ENCODE data around the gene INO80E.

INO80E gene

GRCh38 chr16:29975811-29976511, 20.1 kb upstream of the INO80E start:
- DNase-seq (ENCODE audit: low read depth, low spot score): no peak

DNA sequence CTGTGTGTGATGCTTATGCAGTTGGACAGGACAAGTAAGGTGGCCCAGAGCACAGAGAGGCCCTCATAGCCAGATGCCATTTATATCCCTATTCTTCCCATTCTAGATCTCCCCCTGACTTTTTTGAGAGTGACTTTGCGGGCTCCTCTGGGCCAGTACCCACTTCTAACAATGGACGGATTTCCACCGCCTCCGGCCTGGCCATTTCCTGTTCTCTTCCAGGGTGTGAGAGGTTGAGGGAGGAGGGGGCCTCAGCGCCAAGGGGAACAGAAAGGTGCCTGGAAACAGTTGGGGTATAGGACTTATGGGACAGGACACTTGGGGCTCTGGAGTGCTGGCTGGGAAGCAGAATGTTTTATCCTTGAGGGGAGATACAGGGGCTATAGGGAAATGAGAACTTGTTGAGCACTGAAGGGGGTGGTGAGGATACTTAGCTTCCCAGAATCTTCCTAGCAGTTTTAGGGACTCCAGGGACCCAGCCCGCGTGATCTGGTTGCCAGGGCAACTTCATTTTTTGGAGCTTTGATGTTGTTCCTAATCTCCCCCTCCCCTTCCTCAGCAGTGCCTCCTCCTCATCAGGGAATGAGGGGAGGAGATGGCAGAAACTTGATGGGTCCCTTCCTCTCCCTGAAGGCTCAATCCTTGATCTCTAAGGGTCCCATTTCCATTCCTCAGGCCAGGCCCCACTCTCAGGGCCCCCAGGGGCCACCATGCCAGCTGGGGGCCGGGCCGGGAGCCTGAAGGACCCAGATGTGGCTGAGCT, 18.8 kb upstream of the INO80E start:
- no peak for DNase-seq (ENCODE audit: low read depth, low spot score)

- DNase-seq (ENCODE audit: low read depth, low spot score): no peak
Measured at GRCh38 chr16:29978081-29978480, 18.0 kb upstream of the INO80E start.

DNA sequence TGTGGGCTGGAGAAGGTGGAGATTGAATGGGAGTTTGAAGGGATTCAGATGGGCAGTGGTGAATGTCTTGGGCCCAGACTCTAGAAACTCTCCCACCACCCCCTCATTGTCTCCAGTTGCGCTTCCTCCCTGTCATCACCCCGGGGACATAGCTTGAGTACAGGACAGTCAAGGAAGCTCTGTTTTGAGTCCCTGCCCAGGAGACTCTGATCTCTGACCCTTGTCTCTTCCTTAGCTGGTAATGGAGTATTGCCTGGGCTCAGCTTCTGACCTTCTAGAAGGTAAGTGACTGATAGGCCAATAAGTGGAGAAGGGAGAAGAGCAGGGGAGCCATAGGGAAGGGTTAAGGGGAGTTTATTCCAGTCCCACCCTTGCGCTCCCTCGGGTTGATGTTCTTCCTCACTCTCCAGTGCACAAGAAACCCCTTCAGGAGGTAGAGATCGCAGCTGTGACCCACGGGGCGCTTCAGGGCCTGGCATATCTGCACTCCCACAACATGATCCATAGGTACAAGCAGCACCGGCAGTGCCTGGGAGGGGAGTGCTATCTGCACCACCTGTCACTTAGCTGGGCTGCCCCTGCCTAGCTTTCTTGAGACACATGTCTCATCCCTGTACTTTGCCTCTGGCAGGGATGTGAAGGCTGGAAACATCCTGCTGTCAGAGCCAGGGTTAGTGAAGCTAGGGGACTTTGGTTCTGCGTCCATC, 17.3 kb upstream of the INO80E start:
- no peak for DNase-seq (ENCODE audit: low read depth, low spot score)

- no peak for DNase-seq (ENCODE audit: low read depth, low spot score)
Measured at GRCh38 chr16:29982560-29983419, 13.3 kb upstream of the INO80E start.

- no peak for DNase-seq (ENCODE audit: low read depth, low spot score)
Measured at GRCh38 chr16:29983420-29984136, 12.5 kb upstream of the INO80E start.

DNA sequence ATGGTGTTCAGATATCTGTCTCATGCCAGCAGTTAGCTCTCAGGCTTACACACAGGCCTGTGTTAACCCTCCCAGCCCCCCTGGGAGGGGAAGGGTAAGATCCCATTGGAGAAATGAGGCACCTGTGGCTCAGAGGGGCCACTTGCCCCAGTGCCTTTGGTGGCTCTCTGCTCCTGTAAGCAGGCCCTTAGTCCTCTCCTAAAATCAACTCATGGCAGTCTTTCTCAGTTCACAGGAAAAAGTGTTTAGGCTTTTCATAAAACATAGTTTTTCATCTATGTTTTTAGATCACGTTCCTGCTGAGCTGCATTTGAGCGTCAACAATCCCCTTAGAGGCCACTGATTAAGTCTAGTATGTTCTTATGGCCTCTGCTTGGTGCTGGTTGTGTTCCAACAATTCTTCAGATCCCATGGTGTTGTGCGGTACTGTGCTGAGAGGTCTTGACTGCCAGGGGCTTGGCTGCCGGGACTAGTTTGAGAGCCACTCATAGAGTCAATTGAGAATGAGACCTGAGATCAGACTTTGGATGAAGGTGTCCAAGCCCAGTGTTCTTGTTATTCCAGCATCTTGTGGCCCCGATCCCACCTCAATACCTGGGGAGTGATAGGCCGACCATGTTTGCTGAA, 11.8 kb upstream of the INO80E start:
- DNase-seq (ENCODE audit: low read depth, low spot score): no peak

- DNase-seq (ENCODE audit: low read depth, low spot score): no peak
Measured at GRCh38 chr16:29984764-29985147, 11.3 kb upstream of the INO80E start.

- no peak for DNase-seq (ENCODE audit: low read depth, low spot score)
Measured at GRCh38 chr16:29985271-29985811, 10.7 kb upstream of the INO80E start.

DNA sequence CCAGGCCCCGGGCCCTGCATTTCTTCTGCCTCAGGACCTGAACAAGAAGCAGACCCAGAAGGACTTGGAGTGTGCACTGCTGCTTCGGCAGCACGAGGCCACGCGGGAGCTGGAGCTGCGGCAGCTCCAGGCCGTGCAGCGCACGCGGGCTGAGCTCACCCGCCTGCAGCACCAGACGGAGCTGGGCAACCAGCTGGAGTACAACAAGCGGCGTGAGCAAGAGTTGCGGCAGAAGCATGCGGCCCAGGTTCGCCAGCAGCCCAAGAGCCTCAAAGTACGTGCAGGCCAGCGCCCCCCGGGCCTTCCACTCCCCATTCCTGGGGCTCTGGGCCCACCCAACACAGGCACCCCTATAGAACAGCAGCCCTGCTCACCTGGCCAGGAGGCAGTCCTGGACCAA, 9.8 kb upstream of the INO80E start:
- DNase-seq (ENCODE audit: low read depth, low spot score): no peak

DNA sequence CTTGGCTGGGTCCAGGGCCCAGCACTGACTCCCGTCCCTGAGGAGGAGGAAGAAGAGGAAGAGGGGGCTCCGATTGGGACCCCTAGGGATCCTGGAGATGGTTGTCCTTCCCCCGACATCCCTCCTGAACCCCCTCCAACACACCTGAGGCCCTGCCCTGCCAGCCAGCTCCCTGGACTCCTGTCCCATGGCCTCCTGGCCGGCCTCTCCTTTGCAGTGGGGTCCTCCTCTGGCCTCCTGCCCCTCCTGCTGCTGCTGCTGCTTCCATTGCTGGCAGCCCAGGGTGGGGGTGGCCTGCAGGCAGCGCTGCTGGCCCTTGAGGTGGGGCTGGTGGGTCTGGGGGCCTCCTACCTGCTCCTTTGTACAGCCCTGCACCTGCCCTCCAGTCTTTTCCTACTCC, 9.1 kb upstream of the INO80E start:
- DNase-seq (ENCODE audit: low read depth, low spot score): no peak

- DNase-seq (ENCODE audit: low read depth, low spot score): no peak
Measured at GRCh38 chr16:29987371-29988085, 8.5 kb upstream of the INO80E start.

GRCh38 chr16:29988346-29989075, 7.5 kb upstream of the INO80E start:
- DNase-seq (ENCODE audit: low read depth, low spot score): no peak

DNA sequence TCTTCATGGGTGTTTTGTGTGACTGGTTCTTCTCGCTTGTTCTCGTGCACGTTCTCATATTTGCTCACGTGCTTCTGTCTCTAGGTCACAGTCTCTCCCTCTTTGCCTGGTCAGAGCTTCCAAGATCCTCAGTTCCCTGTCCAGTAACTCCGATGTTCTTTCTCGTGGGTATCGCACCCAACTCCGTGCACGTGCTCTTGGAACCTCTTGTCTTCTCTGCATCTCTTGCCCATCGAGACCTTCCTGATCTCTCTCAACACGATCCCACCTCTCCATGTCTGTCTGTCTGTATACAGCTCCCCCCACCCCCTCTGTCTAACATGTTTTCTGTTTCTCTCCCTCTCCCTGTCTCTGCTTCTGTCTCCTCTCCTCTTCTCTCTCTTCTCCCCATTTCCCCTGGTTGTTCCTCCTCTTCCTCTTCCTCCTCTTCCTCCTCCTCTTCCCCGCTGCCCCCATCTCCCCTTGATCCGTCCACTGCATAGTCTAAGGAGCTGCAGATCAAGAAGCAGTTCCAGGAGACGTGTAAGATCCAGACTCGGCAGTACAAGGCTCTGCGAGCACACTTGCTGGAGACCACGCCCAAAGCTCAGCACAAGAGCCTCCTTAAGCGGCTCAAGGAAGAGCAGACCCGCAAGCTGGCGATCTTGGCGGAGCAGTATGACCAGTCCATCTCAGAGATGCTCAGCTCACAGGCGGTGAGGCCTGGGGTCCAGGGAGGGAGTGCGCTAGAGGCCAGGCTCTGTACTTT, 6.8 kb upstream of the INO80E start:
- DNase-seq (ENCODE audit: low read depth, low spot score): no peak

DNA sequence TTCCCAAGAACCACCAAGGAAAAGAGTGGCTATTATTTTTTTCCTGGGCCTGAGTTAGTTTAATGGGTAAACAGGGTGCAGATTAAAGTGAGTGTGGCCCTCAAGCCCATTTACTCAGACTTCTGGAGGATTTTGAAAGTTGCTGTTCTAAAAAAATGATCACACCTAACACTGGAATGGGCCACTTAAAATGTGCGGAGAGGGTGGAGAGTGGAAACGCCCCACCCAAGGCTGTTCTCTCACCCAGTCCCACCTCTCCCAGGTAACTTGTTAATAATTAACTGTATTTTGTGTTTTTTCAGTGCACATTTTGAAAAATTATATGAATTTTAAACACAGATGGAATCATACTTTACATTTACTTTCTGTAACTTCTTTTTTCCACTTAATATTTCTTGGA, 6.0 kb upstream of the INO80E start:
- DNase-seq (ENCODE audit: low read depth, low spot score): no peak

GRCh38 chr16:29990883-29991570, 5.0 kb upstream of the INO80E start:
- DNase-seq (ENCODE audit: low read depth, low spot score): no peak

- DNase-seq (ENCODE audit: low read depth, low spot score): no peak
Measured at GRCh38 chr16:29991571-29991904, 4.5 kb upstream of the INO80E start.

Measured in activated naive CD8-positive, alpha-beta T cell treated with anti-CD3 and anti-CD28 coated beads, Interleukin-2, amount 50 U/mL, for 16 hours (primary cell).